Renal pelvis (tissue), 12 donors: Measurements from ENCODE around the gene ST6GALNAC2. TPM values are rescaled to one million over a fixed set of nuclear protein-coding genes. Genes with fewer than 3 reads are reported as not detected.
A peak's percentile ranks its signal among the peaks of the same experiment; 100 is the strongest.
"Not testable (repeated sequence)": the region's sequence is repeated elsewhere in the genome, so short reads cannot be mapped to it uniquely, and the experiment has no call there.

Experiments
- DNase-seq: peaks from one replicate; pipeline ENCODE4 v3.0.0-alpha.2; 2013
- long read RNA-seq, 16 experiments: transcript quantifications; one replicate each; lab custom pipeline, GENCODE V29; 2026
- polyA plus RNA-seq, 3 donors: library from polyadenylated mRNA; unstranded; fragments of 120-200 nt; gene quantifications; one replicate each; pipeline ENCODE4 v1.2.1, GENCODE V29; 2013; ENCODE audit not compliant: insufficient read length in 3 of 3

The ST6GALNAC2 gene
- 1 to 10 TPM; 6.0 to 9.8 (median 9.2) TPM for polyA plus RNA-seq
- long read RNA-seq, donor 1, partial matches to known transcripts: 0 of 4 reads
- long read RNA-seq, donor 1, other reads (novel, unspliced or antisense): 0 of 4 reads
- long read RNA-seq, donor 2, partial matches to known transcripts: 0 of 2 reads
- long read RNA-seq, donor 2, other reads (novel, unspliced or antisense): 0 of 2 reads
- long read RNA-seq, donor 3, partial matches to known transcripts: 0 of 1 reads
- long read RNA-seq, donor 3, other reads (novel, unspliced or antisense): 0 of 1 reads
- long read RNA-seq, donor 4, partial matches to known transcripts: 0 of 4 reads
- long read RNA-seq, donor 4, other reads (novel, unspliced or antisense): 0 of 4 reads
- long read RNA-seq, donor 5, partial matches to known transcripts: 0 of 2 reads
- long read RNA-seq, donor 5, other reads (novel, unspliced or antisense): 0 of 2 reads
- long read RNA-seq, donor 6, partial matches to known transcripts: 0 of 3 reads
- long read RNA-seq, donor 6, other reads (novel, unspliced or antisense): 0 of 3 reads
- long read RNA-seq, donor 7, partial matches to known transcripts: 0 of 3 reads
- long read RNA-seq, donor 7, other reads (novel, unspliced or antisense): 0 of 3 reads
- long read RNA-seq, donor 8, partial matches to known transcripts: 0 of 1 reads
- long read RNA-seq, donor 8, other reads (novel, unspliced or antisense): 0 of 1 reads
- long read RNA-seq, donor 9, partial matches to known transcripts: 0 of 3 reads
- long read RNA-seq, donor 9, other reads (novel, unspliced or antisense): 0 of 3 reads
- long read RNA-seq, donor 10, partial matches to known transcripts: 0 of 1 reads
- long read RNA-seq, donor 10, other reads (novel, unspliced or antisense): 0 of 1 reads
- long read RNA-seq, donor 11, partial matches to known transcripts: 0 of 2 reads
- long read RNA-seq, donor 11, other reads (novel, unspliced or antisense): 0 of 2 reads
- long read RNA-seq, donor 12: 0 reads
- long read RNA-seq, donor 13, partial matches to known transcripts: 0 of 2 reads
- long read RNA-seq, donor 13, other reads (novel, unspliced or antisense): 0 of 2 reads
- long read RNA-seq, donor 14: 0 reads
- long read RNA-seq, donor 15: 0 reads
- long read RNA-seq, donor 16, partial matches to known transcripts: 0 of 1 reads
- long read RNA-seq, donor 16, other reads (novel, unspliced or antisense): 0 of 1 reads

DNA sequence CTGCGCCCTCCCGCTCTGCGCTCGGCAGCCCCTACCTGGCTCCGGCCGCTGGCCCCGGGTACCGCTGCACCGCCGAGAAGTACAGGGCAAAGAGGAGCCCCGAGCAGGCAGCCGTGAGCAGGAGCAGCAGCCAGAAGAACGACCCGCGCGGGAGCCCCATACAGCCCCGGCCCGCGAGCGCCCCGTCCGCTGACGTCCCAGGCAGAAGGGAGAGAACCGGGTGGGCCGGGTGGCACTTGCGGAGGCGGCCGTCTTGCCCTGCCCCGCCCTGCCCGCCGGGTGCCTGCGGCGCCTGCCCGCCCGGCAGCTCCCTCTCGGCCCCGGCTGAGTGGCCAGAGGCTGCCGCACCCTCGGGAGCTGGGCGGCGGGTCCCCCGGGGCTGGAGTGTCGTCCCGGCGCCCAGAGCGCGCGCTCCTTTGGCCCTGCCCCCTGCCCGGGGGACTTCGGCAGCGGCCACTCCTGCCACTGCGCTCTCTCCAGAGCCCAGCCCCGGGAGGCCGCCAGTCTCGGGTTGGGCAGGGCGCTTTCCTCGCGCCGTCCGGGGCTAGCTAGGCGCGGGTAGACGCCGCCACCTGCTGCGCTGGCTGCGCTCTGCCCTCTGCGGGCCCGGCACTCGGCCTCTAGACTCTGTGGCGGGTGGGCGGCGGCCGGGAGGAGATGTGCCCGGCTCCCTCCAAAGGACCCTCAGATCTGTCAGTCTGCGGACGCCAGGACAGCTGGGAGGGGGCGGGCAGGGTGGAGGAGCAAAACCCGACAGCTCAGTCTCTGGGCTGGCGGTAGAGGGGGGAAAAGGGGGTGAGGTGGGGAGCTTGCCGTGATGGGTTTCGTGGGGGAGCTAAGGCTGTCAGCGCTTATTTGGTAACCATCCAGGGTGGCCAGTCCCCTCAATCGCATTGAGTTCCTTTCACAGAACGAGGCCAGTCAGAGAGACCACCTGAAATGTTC lies at the start of gene ST6GALNAC2:
Gene ST6GALNAC2 (minus strand): TSS at position 212 of the 945 bp plus-strand sequence. CDS start 52 bp downstream, at position 160.
- DNase-seq: peak; percentile 65

DNA sequence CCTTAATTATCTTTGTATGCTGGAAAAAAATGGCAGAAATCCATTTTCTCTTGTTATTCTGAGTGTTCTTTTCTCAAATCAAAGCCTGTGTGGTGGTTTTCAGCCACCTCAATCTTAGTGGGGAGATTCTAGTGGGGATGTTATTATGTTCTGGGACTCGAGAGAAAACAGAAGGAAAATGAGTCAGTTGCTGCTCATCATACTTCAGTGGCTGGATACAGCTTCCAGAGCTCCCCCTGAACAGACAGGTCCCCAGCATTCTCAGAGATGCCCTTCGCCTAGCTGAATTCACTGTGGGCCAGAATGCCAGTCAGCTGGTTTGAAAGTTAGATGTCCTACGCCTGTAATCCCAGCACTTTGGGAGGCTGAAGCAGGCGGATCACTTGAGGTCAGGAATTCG lies 49.4 kb upstream of the ST6GALNAC2 start:
- no peak for DNase-seq

- DNase-seq: no peak
Observed at GRCh38 chr17:76633628-76634328, 48.1 kb upstream of the ST6GALNAC2 start.

DNA sequence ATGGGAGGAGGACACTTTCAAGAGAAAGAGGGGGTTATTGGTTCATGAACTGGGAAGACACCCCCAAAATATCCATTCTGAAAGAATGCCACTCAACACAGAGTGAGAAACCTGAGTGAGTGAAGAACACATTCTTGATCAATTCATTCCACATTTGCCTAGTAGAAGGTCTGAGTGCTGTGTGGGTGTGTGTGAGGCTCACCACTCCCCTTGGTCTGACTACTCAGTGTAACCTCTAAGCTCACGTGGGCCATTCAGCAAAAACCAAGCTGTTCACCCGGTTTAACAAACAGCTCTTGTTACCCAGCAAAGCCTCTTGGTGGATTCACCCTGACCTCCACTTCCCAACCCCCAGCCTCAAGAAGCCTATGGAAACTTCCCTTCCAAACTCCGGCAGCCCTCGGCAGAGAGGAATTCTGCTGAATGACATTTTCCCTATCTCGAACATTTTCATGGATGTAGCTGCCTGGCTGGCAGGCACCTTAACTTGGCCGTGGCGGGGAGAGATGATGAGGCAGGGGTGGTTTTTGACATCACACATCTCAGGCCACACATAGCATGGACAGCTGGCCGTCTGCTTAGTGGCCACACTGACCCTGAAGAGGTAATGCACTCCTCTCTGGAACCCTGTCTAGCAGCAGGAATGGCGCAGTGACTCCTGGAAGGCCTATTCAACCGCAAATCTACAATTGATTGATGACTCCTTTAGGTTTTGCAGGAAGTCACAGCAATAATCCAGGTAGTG lies 46.3 kb upstream of the ST6GALNAC2 start:
- no peak for DNase-seq

DNA sequence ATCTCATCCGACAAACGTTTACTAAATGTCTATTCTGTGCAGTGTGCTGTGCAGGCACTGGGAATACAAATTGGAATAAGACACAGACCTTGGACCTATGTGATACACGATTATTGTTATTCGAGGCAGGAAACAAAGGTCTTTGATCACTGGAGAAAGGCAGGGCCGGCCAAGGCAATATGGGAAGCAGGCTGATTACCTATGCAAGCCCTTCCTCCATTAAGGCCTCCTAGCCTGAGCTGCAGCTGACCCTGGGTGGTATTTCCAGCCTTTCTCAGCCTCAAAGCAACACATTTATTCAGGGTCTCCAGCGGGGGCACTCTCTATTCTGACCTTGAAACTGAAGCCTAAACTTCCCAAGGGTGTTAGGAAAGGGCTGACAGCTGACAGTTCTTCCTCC lies 44.5 kb upstream of the ST6GALNAC2 start:
- no peak for DNase-seq

DNA sequence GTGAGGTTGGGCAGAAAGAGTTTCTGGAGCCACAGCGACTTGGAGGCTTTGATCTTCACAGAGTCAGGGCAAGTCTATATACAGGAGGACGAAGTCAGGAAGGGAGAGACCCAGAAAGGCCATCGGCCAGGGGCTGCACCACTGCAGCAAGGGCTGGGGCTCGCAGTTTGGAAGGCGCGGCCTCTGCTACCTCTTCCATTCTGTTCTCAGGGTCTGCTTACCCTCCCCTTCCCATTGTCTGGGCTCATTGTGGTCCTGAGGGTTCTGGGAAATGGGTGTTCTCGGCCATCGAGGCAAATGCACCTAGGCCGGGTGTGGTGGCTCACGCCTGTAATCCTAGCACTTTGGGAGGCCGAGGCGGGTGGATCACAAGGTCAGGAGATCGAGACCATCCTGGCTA lies 41.9 kb upstream of the ST6GALNAC2 start:
- no peak for DNase-seq

DNA sequence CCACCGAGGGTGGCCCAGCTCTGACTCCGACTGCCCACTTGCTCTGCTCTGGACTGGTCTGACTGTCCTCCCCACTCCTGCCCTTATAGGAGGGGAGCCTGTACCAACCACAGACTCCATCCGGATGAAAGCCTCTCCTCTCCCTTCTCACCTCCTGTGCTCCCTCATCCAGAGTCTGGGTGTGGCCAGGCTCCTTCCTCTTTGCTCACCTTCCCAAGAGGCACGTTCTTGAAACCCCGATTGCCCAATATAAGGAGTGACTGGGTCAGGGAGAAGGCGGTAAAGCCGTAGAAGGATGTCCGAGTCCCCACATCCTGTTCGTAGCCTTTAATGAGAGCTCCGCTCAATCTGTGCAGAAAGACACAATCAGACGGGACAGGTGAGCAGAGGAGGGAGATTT lies 40.8 kb upstream of the ST6GALNAC2 start:
- no peak for DNase-seq

DNA sequence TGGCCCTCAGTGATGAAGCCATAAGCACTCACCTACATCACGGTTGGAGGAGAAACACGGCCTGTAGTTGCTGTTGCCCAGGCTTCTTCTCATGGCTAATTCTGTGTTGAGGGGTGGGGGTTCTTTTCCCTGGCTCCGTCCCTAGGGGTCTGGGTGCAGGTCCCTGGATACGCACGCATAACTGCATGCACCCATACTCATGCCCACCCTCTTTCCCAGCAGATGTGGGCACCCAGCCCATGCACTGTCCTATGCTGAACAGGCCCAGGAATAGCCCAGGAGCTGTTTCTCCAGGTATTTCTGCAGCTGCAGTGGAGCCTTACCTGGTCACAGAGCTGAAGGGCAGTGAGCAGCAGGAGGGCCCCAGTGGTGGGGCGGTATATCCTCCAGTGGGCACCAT lies 39.8 kb upstream of the ST6GALNAC2 start:
- no peak for DNase-seq

GRCh38 chr17:76623271-76624146 lies 37.8 kb upstream of the ST6GALNAC2 start:
- no peak for DNase-seq

DNA sequence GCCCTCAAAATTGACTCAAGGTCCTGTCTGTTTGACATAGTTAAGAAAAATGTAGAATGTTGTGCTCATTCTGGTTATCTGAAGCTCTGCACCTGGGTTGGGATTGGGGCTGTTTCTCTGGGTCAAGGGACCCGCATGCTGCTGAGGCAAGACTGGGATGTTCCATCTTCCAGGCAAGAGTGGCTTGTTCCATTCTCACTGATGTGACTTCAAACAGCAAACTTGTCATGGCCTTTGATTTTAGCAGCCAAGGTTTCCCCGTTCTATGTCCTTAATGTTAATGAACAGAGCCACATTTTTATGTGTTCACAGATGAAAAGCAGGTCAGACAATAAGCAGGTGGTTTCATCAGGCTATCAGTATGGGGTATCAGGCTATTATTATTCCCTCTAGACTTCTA lies 32.2 kb upstream of the ST6GALNAC2 start:
- no peak for DNase-seq

- no peak for DNase-seq
Observed at GRCh38 chr17:76614912-76615617, 29.4 kb upstream of the ST6GALNAC2 start.

DNA sequence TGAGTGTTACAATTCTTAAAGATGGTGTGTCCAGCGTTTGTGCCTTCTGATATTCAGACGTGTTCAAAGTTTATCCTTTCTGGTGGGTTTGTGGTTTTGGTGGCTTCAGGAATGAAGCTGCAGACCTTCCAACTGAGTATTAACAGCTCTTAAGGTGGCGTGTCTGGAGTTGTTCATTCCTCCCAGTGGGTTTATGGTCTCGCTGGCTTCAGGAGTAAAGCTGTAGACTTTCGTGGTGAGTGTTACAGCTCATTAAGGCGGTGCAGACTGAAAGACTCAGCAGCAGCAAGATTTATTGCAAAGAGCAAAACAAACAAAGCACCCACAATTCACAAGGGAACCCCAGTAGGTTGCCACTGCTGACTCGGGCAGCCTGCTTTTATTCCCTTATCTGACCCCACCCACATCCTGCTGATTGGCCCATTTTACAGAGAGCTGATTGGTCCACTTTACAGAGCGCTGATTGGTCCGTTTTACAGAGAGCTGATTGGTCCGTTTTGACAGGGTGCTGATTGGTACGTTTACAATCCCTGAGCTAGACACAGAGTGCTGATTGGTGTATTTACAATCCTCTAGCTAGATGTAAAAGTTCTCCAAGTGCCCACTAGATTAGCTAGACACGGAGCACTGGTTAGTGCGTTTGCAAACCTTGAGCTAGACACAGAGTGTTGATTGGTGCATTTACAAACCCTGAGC lies 28.6 kb upstream of the ST6GALNAC2 start:
- not testable (repeated sequence) for DNase-seq

- no peak for DNase-seq
Observed at GRCh38 chr17:76612977-76613851, 27.6 kb upstream of the ST6GALNAC2 start.

DNA sequence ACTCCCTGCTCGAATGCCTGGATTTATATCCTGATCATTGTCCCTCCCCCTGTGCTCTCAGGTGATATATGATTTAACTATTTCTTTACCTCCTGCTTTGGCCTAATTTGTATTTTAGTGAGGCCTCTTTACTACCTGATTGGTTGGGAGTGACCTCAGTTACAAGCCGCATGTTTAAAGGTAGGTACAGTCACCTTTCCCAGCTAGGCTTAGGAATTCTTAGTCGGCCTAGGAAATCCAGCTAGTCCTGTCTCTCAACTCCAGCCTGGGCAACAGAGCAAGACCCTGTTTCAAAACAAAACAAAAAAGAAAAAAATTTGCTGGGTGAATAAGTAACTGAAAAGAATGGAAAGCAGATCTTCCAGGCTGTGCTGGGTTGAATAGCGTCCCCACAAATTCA lies 26.8 kb upstream of the ST6GALNAC2 start:
- no peak for DNase-seq

GRCh38 chr17:76611758-76612157 lies 26.1 kb upstream of the ST6GALNAC2 start:
- DNase-seq: no peak
